HG03108 (cell line): ENCODE results near the gene CCNI.

Experiments used
- ATAC-seq: cut with Tn5 transposase; IDR thresholded peaks from one replicate; pipeline ENCODE4 v1.9.1; 2021; ENCODE audit warnings: moderate library complexity; ENCODE audit not compliant: unreplicated experiment

CCNI gene

DNA sequence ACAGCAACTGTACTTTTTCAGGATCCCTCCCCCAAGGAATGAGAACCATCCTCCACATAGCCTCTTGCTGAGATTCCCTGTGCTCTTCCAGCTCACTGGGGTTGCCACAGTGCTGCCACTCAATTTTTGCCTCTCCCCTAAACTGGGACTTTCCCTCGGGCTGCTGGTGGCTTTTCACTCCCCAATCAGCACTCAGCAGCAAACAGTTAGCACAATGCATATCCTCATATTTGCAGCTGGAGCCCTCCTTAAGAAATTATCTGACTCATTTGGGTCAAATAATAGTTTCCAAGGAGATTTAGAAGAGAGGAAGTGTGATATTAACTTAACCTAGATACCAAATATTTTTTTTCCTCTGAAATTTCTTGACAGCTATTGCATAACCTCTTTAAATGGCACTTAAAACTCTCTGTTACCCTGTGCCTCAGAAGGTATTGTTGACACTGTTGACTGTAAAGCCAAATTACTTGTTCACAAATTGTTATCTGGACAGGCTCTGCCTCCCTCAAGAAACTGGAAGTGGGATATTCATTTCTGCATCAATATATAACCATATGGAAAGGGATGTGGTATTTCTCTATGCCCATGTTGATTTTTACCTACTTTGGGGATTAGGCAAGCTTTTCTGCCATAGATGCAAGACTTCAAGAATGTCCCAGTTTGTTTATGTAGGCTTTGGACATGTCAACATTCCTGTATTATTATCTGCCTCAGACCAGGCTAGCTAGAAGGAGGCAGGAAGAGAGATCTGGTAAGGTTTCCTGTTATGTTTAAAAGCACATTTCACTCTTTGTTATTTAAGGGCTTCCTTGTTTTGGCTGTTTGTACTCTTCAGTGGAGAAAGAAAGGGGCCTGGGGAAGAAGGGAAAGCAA, 68.2 kb downstream of the CCNI start:
- peak; percentile 82 for ATAC-seq

DNA sequence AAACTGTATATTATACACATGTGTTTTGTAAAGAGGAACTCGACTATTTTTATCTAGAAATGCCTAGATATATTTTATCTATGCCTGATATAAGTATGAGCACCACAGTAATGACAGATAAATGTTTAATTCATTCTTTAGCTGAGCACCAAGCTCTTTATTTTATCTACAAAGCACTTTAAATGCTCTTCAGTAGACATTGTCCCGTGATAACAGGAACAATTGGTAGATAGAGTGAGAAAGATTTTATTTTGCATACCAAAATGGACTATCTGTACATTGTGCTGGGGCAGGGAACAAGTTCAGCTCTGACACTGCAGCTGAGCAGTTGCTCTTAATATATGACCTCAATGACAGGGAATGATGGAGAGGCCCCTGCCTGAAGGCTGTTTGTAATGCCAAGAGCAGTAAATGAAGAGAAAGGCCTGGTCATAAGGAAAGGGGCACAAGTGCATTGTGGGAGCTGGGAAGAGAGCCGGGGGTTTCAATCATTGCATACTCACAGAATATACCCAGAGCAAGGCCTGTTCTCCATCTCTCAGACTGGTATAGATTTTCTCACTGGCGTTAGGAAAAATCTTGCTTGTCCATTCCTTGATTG, 68.9 kb downstream of the CCNI start:
- no peak for ATAC-seq

DNA sequence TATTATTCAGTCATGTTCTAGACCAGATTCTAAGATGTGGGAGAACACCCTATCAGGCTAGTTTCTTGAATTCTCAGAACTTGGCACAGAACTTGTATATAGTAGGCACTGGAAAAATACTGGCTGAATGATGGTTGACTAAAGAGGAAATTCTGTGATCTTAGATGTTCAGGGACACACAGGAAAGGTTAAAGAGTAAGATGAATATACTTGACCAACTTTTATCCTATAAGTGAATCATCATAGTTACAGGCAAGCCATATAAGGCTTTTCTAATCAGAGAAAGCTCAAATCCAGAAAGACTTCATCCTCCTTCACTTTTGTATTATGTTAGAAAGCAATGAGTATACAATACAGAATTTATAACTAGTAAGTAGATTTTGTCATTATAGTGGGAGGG, 72.4 kb downstream of the CCNI start:
- no peak for ATAC-seq

DNA sequence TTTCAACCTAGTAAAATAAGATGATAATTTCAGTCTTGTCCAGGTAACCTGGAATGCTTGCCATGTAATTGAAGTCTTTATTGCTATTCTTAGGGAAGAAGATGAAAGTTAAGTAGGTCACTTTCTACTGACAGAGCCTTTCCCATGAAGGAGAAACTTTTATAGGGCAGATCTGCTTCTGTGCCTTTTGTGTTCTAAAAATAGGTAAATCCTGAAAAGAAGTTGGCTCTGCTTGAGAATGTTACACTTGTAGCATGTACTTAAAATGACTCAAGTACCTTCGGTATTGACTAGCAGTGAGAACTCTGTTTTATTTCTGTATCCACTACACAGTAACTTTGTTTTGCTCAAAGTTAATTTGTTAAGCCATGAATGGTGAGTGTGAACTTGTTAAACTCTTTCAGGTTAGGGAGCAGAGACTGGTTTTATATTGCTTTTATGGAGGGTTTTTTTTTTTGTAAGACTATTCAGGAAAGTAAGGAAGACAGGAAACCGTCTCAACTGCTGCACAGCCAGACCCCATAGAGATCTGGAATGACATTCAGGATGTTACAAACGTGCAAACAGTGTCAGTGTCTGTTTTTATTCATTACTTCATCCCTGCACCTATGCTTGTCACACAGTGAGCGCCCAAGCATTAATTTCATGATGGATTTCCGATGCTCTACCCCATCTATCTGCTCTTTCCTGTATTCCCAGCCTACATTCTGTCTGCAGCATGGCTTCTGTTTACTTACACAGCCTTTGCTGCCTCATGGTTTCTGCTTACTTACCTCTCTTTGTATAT, 73.3 kb downstream of the CCNI start:
- no peak for ATAC-seq

DNA sequence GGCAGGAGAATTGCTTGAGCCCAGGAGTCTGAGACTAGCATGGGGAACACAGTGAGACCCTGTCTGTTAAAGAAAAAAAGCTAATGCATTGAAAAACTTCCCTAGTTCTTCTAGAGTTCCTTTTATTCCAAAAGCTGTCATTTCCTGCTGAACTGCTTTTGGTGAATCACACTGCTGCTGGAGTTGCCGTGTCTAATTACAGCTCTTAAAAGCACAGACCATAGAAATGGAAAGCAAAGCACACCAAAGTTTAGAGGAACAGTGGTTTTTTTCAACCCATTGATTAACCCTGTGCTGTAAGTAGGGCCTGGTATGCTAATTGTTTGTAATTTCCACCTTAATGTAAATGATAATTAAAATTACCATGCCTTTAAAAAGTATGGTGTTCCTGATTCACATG, 73.9 kb downstream of the CCNI start:
- ATAC-seq = no peak

DNA sequence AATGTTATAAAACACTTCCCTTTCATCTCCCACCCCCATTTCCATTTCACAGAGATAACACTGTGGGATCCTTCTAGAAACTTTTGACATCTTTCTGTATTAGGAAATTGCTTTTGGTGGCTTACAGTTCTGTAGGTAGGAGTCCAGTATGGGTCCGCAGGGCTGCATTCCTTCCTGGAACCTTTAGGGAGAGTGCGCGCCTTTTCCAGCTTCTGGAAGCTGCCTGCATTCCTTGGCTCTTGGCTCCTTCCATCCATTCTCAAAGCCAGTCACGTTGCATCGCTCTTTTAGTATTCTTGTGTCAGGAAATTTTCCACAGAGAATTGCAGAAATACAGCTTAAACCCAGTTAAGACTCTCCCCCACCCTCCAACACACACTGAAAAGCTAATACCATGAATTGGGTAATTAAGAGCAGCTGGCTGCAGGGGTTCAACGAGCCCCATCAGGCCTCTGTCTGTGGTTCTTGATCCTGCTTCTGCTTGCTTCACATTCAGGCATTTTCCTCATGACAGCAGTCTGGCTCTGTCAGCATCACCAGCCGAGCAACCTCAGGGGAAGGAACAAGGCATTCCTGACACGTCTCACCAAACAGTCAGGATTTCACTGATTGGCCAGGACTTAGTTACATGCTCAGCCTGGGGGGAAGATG, 77.4 kb downstream of the CCNI start:
- no peak for ATAC-seq

DNA sequence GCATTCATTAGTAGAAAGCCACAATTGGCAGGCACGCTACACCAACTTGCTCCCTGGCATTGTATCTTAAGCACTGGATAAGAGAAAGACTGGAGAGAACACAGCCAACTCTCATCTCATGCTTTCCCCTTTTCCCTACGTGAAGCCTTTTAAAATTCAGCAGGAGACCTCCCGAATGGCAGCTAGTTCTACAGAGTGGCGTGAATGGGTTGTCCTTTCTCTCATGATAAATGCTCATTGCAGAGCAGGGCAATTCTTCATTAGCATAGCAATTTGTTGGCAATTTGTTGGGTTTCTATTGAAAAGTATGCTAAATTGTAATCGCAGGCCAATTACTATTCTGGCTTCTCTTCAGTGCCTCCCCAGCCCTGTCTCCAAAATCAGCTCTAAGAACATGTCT, 78.3 kb downstream of the CCNI start:
- no peak for ATAC-seq
